GM18907 (cell line): ENCODE data around the gene NGB.
"Not testable (repeated sequence)": the region's sequence is repeated elsewhere in the genome, so short reads cannot be mapped to it uniquely, and the experiment has no call there.

Experiments
- ATAC-seq: cut with Tn5 transposase; IDR thresholded peaks from one replicate; pipeline ENCODE4 v1.9.1; 2021; ENCODE audit warnings: mild to moderate bottlenecking, moderate library complexity; ENCODE audit not compliant: unreplicated experiment

NGB gene, protein sequence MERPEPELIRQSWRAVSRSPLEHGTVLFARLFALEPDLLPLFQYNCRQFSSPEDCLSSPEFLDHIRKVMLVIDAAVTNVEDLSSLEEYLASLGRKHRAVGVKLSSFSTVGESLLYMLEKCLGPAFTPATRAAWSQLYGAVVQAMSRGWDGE

DNA sequence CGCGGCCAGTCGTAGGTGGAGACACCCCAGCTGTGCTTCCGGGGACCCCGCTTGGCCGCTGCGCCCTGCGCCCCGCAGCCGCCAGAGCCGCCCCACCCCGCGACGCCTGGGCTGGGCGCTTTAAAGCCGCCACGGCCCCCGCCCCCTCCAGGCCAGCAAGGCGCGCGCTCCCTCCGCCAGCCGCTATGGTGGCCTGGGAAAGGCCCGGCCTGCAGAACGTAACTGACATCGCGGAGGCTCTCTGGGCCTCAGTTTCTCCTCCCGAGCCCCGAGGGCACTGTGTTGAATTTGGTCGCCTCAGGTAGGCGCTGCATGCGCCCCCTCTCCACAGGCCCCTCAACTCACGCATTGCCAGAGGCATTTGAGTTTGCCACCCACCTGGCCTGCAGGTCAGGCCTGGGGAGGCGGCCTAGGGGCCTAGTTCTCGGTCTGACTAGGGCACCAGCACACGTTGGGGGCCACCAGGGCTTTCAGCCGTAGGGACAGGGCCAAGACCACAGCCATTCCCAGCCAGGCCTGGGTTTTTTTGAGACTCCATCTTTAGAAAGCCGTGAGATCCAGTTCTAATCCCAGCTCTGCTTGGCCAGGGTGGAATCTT lies at the start of gene NGB:
NGB (minus strand) TSS at position 94 of the 598 bp plus-strand sequence. CDS start 269 bp downstream, outside the sequence.
- no peak for ATAC-seq

DNA sequence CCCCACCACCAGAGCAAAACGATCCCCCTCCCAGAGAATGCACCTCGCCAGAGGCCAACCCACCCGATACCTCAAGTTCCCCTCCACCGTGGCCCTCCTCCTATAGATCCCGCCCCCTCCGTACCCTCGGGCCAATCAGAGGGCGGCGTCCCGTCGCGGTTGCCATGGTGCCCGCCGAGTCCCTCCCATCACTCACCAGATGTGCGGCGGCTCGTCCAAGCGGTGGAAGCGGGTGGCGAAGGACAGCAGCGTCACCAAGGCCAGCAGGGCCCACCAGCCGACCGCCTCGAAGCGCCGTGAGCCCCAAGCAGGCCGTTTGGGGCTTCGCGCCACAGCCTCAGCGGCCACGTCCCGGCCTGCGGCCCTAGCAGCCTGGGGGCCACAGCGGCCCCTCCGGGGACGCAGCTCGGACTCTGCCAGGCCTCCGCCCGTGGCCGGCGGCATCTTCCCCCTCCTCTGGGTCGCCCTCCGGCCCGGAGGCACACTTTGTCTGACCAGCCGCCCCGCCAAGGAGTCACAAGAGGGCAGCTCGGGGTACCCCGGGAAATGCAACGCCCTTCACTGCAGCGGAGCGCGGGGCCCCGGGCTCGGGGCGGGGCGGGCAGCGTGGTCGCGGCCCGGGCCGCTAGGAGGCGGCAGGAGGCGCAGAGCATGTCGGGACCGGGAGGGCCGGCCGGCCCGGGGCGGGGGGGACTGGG lies 49.4 kb upstream of the NGB start, which contains the start of gene POMT2:
POMT2 (minus strand) TSS at position 646 of the 698 bp plus-strand sequence; CDS start at position 444, 202 bp downstream.
- peak; percentile 77 for ATAC-seq

DNA sequence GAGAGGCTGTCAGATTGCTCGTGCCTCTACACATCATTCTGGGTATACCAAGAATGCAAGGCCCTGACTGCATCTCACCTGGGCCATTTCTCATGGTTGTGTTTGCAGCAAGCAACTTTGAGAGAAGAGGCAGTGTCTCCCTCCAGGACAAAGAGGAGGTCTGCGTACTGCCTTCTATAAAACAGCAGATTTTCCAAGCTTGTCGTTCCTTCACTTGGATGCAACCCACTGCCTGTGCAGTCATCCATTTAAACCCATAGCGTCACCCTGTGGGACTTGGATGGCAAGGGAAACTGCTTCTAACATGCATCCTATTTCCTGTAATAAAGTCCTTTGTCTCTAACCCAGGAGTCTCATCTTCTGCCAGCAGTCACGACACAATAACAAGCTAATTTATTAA lies 48.4 kb upstream of the NGB start:
- no peak for ATAC-seq

DNA sequence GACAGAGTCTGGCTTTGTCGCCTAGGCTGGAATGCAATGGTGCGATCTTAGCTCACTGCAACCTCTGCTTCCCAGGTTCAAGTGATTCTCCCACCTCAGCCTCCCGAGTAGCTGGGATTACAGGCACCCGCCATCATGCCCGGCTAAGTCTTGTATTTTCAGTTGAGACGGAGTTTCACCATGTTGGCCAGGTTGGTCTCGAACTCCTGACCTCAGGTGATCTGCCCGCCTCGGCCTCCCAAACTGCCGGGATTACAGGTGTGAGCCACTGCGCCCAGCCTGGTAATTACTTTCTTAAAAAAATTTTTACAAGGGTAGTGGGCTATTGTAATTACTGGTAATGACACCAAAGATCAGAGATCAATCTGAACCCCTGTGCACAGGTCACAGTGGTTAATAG lies 47.8 kb upstream of the NGB start:
- not testable (repeated sequence) for ATAC-seq

DNA sequence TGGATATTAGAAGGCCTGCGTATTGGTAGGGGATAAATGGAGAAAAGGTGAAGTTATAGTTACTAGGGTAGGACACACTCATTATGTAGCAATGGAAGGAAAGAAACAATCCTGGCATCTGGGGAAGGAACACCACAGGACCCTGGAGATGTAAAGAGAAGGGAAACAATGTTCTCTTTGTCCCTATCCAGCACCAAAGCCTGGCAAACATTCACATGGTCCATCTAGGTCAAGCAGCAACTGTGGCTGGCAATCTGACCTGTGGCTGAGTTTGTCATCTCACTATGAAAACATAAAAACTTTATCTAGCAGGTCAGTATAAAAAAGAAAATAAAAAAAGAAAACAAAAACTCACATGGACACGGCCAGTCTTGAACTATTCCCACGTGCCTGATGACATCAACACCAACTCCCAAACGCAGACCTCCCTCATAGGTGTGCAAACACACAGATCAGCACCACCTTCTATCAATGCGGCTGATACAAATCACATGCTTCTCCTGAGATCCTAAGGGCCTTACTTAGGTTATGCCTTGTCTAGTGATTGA lies 47.1 kb upstream of the NGB start:
- ATAC-seq = no peak

DNA sequence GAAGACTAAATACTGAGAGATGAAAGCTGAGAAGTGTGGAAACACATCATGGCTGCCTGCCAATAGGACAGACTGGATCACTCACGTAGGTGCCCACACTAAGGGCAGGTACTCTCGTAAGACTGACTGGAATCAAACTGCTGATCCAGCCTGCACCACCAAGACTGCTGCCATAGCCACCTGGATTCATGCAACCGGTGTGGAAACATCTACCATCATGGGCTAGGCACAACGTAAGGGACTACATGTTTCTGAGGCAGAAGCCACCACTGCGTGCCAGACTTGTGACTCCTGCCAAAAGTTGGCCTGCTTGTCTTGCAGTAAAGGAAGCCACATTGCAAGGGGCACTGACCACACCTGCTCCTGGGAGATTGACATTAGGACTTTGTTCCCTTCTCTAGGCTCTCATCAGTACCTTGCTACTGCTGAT lies 45.9 kb upstream of the NGB start:
- ATAC-seq = no peak

DNA sequence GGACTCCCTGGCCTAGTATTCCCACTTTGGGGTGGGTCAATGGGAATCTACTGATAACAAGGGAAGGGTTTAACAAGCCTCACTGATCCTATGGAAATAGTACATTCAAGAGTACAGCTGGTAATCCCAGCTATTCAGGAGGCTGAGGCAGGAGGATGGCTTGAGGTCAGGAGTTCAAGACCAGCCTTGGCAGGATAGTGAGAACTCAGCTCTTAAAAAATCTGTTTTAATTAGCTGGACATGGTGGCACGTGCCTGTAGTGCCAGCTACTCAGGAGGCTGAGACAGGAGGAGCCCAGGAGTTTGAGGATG lies 45.1 kb upstream of the NGB start:
- no peak for ATAC-seq

DNA sequence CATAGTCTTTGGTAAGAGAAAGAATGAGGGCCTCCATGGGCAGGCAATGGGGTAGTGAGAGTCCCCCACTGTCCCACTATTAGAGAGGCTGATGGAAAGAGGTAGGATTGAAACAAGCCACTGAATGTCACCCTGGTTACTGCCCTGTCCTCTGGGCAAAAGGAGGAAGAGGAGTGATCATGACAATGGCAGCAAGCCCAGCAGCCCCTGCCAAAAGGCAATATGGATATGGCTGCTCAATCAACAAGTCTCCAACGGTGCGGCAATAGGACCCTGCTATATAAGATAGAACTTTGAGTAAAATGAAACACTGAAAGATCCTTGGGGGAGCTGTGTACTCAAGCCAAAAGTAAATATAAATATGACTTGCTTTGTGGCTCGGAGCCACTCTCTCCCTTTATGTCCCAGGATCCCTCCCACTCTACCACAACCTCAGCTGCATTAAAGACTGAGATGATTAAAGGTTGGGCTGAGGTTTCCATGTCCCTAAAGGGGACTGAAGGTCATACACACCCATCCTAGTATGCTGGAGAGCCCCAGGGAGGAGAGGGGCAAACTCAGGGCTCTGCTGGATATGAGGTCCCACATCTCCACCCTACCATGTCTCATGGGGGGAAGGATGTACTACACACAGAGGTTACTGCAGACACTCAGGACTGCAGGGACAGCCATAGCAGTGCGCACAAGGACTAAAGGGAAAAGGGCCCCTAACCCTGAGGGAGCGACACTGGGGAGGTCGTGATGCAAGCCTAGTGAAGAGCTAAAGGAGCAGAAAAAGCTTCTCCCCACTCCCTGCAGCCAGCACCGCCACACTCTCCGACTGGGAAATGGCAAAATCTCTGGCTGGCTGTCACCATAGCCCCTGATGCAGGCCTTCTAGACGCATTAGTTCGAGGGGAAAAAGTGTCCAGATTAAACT lies 43.8 kb upstream of the NGB start:
- no peak for ATAC-seq

DNA sequence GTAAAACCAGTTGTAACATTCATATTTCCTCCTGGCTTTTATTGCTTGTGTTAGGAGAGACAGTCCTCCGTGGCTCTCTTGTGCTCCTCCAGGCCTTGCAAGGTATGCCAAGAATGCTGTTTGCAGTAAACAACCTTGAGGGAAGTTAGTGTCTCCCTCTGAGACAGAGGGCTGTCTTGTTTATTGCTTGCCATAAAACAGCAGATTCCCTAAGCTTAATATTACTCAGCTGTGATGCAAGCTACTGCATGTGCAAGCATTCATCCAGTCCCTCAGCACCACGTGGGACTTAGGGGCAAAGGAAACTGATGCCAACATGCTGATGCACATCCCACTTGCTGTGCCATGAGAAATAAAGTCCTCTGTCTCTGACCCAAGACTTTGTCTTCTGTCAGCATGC lies 43.0 kb upstream of the NGB start:
- no peak for ATAC-seq

DNA sequence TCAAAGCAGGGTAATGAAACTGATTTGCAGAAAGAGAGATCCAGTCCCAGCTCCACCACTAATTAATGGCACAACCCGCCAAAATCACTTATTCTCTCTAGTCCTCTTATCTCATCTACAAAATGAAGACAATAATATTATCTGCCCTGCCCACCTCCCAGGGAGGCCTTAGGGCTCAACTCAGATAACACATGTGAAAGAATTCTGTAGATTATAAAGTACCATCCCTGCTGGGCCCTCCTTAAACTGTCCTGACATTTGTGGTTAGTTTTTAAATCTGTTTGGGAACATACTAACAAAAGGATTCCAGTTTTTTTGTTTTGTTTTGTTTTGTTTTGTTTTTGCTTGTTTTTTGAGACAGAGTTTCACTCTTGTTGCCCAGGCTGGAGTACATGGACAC lies 42.4 kb upstream of the NGB start:
- ATAC-seq = no peak

DNA sequence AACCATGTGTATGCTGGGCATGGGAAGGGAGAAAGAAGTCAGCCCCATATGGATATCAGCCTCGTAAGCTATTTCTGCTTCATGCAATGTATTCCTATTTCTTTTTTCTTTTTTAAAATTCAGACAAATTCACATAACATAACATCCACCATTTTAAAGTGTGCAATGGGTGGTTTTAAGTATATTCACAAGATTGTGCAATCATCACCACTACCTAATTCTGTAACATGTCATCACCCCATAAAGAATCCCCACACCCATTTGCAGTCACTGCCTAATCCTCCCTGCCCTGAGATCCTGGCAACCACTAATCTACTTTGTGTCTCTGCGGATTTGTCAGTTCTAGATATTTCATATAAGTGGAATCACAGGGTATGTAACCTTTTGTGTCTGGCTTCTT lies 40.2 kb upstream of the NGB start:
- no peak for ATAC-seq

DNA sequence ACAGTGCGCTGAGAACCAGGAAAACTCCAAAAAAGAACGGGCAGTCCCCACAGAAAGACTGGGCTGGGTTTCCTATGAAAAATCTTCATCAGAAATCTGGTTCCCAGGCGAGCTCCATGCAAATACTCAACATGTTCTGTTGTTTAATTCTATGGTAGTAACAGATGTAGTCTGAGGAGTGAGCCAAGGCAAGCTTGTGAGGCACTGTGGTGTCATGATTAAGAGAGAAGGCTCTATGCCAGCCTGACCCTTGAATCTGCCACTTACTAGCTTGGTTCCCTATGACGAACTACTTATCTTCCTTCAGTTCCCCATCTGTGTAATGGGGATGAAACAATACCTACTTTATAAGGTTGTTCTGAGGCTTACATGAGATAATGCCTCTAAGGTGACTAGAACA lies 39.0 kb upstream of the NGB start:
- ATAC-seq = no peak

DNA sequence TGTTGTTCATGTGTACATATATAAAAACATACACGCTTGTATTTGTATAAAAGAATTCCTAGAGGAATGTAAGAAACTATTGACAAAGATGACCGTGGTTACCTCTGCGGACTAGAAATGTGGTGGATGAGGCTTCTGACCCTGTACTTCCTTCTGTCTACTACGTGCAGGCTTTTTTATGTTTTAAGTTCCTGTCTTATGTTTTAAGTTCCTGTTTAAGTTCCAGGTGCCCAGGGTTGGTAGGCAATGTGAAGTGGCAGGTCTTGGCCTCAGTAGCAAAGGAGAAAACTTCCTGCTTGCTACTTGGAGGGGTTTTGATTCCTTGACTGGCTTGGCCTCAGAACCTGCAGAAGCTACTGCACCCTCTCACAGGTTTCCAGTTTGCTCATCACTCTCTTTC lies 38.1 kb upstream of the NGB start:
- ATAC-seq = no peak

DNA sequence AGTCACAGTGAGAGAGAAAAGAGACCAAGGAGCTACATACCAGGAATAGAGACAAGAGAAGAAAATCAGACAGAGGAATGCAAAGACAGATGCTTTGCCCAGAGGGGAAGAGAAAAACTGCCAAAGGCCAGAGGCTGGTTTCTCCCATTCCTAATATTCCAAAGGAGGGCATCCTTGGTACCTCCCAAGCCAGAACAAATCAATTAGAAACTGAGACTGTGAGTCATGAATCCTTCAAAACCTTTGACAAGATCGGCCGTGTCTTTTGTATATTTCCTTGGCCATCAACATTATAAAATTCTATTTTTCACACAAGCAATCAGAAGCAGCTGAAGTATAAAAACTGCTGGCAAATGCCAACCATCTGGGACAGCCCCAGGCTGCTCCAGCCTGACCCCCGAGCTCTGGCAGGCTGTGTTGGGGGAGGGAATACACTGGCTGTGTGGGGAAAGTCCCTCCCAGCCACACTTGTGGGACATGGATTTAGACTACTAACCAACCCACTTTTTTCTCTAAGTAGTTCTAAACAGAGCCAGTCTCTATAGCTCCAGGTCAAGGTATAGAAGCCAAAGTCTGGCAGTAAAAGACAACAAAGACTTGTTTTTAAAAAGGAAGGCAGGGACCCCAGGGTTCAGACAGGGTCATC lies 36.0 kb upstream of the NGB start:
- ATAC-seq = no peak

DNA sequence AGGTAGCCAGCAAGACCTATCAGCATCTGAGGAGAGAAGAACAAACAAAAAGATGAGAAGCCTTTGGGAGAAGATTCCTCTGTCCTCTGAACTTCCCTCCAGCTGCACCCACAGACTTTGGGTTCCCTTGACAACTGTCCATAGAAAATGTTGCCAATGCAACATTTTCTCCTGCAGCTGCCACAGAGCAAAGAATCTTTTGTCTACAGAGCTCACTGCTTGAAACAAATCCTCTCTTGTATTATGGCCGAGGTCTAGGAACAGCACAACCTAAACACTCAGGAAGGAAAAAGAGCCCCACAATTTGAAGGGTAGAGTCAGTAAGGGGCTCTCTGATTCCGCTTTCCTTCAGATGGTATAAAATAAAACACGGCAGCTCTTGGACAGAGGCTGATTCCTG lies 35.4 kb upstream of the NGB start:
- no peak for ATAC-seq

DNA sequence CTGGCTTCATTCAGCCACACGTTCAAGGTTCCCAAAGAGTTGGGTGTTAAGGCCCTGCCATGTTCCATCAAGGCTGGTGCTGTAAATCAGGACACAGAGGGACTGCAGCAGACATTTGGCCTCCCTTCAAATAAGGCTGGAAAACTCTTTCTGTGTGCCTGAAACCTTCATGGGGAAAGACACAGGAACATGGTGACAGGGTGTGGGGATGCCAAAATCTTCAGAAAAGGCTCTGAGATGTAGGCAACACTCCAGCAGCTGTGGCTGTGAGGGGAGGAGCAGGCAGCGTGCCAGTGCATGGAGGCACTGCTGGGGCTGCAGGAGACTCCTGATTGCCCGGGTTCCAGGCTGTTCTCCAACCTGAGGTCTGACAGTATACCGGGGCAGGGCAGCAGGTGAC lies 34.7 kb upstream of the NGB start:
- ATAC-seq = no peak

DNA sequence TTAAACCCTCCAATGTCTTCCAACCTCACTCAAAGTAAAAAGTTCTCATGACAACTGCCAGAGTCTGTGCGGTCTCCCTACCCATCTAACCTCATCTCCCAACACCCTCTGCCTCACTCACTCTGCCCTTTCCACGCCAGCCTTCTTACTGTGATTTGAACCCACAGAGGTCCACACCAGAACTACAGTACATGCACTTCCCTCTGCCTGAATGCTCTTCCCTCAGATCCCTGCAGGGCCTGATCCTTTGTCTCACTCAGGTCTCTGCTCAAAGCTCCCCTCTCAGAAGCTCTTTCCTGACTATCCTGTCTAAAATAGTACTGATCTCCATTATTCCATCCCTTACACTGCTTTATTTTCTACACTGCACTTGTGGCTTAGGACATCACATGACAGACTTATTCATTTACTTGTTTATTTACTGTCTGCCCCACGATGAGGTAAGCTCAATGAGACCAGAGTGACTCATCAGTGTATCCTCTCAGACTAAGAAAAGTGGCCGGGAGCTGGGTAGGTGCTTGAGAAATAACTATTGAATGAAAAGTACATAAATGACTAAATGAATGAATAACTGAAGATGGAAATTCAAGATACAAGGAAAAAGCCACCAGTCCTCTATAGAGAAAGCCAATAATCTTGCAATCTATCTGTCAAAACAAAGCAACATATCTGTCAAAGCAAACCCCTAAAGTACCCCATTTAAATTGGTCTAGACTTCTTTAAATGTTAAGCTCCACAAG lies 32.6 kb upstream of the NGB start:
- ATAC-seq = peak; percentile 85

DNA sequence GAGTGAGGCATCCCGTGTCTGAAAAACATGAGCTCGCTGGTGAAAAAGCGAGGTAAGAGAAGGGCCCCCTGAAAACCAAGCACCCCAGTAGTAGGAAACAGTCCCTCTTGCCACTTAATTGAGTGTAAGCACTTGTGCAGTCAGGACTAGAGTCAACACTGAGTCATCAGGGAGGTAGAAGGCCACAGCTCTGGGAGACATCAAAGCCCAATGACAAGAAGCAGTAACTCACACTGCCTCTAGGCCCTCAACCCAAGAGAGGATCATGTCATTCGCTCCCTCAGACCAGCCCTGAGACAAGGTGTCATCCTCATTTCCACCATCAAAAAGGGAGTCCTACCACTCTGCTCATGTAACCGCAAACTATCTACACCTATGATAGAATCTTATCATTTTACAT lies 31.9 kb upstream of the NGB start:
- no peak for ATAC-seq

DNA sequence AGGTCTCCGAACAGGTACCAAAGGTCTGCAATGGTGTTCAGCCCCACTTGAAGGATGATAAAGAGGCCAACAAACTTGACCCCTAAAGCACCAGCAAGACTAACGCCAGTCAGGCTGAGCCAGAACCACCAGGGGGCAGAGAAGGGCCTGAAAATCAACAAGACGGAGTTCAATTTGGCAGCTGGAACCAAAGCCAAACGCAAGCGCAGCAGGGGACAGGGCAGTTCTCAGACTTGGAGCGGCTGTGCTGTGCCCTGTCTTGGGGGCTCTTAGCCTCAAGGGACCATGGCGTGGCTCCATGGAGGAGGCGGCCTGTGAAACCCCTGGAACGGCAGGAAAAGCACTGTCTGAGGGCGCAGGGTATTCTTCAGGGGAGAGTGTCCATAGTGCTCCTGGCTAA lies 30.1 kb upstream of the NGB start:
- no peak for ATAC-seq

DNA sequence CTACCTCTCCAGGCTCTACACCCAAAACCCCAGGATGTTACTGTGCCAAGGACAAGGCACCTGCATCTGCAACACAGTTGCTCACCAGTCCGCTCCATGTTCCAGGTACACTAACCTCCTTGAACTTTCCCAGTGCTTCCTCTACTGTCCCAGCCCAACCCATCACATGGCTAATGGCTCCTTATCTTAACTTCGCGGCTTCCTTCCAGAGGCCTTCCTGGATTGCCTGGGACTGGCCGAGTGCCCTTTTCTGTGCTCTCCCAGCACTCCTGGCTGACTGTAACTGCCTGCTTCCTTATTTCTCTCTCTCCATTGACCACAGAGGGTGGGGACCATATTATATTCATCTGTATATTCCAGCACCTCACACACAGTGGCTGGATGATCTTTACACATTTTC lies 28.8 kb upstream of the NGB start:
- ATAC-seq = no peak
